ENCODE data around the gene GTPBP8. TPM values are rescaled to one million over a fixed set of nuclear protein-coding genes. Genes with fewer than 3 reads are reported as not detected.

GTPBP8 gene
- total and polyA plus RNA-seq, 2 donors (not counting 1 experiment from before 2014, with no cell fraction given), result 20.5 to 23.5 TPM

GRCh38 chr3:112982710-112983109, 8.1 kb upstream of the GTPBP8 start:
- no CpG with 5 or more reads among the region's 1 CpG for WGBS (ENCODE audit: insufficient coverage)
- H3K27ac Mint-ChIP-seq, result no peak overlapping the region
- no peak for ATAC-seq (ENCODE audit: low read depth)

GRCh38 chr3:112984485-112984884, 6.3 kb upstream of the GTPBP8 start:
- H3K27ac Mint-ChIP-seq, result peak overlapping the region; percentile 74
- H3K4me1 Mint-ChIP-seq, result peaks cover 33% of the 10 kb centered on the region
- H2AFZ ChIP-seq (ENCODE audit: insufficient read depth, low read depth, low read length, poor library complexity, severe bottlenecking), result no peak overlapping the region
- H4K20me1 ChIP-seq (ENCODE audit: control insufficient read depth, insufficient read depth, low read length, poor library complexity, severe bottlenecking), result no peaks in the 10 kb centered on the region
- H3K4me3 Mint-ChIP-seq, result no peak overlapping the region
- no peaks in the 10 kb centered on the region for H3K27me3 Mint-ChIP-seq
- WGBS (ENCODE audit: insufficient coverage), result 100% methylated on average over 2 of the region's 2 CpGs
- H3K36me3 ChIP-seq (replicated peaks in 1 of 2; ENCODE audit: control extremely low read depth in 1 of 2, control insufficient read depth in 1 of 2, extremely low read depth in 1 of 2, insufficient read depth in 2 of 2, low read length in 1 of 2), result no peaks in the 10 kb centered on the region
- DNase-seq (no peak), ATAC-seq (ENCODE audit: low read depth) (peak; percentile 74)
- H3K27me3 ChIP-seq (replicated peaks in 1 of 4; ENCODE audit: control extremely low read depth in 1 of 4, control insufficient read depth in 3 of 4, insufficient read depth in 4 of 4, low read length in 3 of 4), result no peaks in the 10 kb centered on the region
- no peaks in the 10 kb centered on the region for H3K9me3 ChIP-seq (ENCODE audit: control extremely low read depth in 1 of 3, control insufficient read depth in 2 of 3, insufficient read depth in 1 of 3, low read length in 2 of 3)
- POLR2A ChIA-PET, result no interaction called here
- H3K27ac ChIP-seq (ENCODE audit: low read length in 2 of 2), result no peak overlapping the region
- H3K4me2 ChIP-seq (replicated peaks; ENCODE audit: low read depth, low read length, poor library complexity, severe bottlenecking), result no peak overlapping the region
- H3K79me2 ChIP-seq (ENCODE audit: control insufficient read depth, insufficient read depth, low read length), result no peaks in the 10 kb centered on the region
- no peak overlapping the region for H3K9ac ChIP-seq (ENCODE audit: low read length)
- H3K9me3 Mint-ChIP-seq (ENCODE audit: insufficient read depth), result no peaks in the 10 kb centered on the region
- H3K4me1 ChIP-seq (ENCODE audit: control insufficient read depth in 2 of 2, insufficient read depth in 2 of 2, low read length in 2 of 2), result peaks cover 12 to 13% of the 10 kb centered on the region in 2 donors
- no peak for TF ChIP-seq EZH2 (IDR thresholded peaks at IDR 0.05; ENCODE audit: borderline replicate concordance, insufficient read depth, low read depth, low read length, poor library complexity, severe bottlenecking)
- no peak for TF ChIP-seq CTCF (IDR thresholded peaks at IDR 0.05)
- CTCF ChIA-PET, result interaction anchor here (1.8 to 8.7 kb wide), 2 partner anchors 247 to 342 kb away, joined by 8 to 270 read pairs; no protein-coding TSS in a partner anchor
- no peak overlapping the region for H3K4me3 ChIP-seq (ENCODE audit: control extremely low read depth in 1 of 5, extremely low read depth in 1 of 5, insufficient read depth in 1 of 5, low read depth in 2 of 5, low read length in 4 of 5)
- intact Hi-C loops (cut with micrococcal nuclease), result no loop called here

More at GRCh38 chr3:112982710-112983109, 8.1 kb upstream of the GTPBP8 start:
- CTCF ChIA-PET, result interaction anchor here (1.1 to 8.7 kb wide), 5 partner anchors 21 to 340 kb away, joined by 3 to 270 read pairs (median 5); partner anchors contain the start of gene CCDC80
- TF ChIP-seq CTCF (IDR thresholded peaks at IDR 0.05) (no peak), EZH2 (IDR thresholded peaks at IDR 0.05; ENCODE audit: borderline replicate concordance, insufficient read depth, low read depth, low read length, poor library complexity, severe bottlenecking) (no peak)
- no peaks in the 10 kb centered on the region for H3K9me3 ChIP-seq (ENCODE audit: control extremely low read depth in 1 of 3, control insufficient read depth in 2 of 3, insufficient read depth in 1 of 3, low read length in 2 of 3)
- POLR2A ChIA-PET, result no interaction called here
- H3K27me3 ChIP-seq (replicated peaks in 1 of 4; ENCODE audit: control extremely low read depth in 1 of 4, control insufficient read depth in 3 of 4, insufficient read depth in 4 of 4, low read length in 3 of 4), result no peaks in the 10 kb centered on the region
- H3K4me2 ChIP-seq (replicated peaks; ENCODE audit: low read depth, low read length, poor library complexity, severe bottlenecking), result peak overlapping the region; percentile 20
- H3K27me3 Mint-ChIP-seq, result no peaks in the 10 kb centered on the region
- no peak overlapping the region for H3K4me3 ChIP-seq (ENCODE audit: control extremely low read depth in 1 of 5, extremely low read depth in 1 of 5, insufficient read depth in 1 of 5, low read depth in 2 of 5, low read length in 4 of 5)
- H4K20me1 ChIP-seq (ENCODE audit: control insufficient read depth, insufficient read depth, low read length, poor library complexity, severe bottlenecking), result no peaks in the 10 kb centered on the region
- peaks cover 15 to 16% of the 10 kb centered on the region in 2 donors for H3K4me1 ChIP-seq (ENCODE audit: control insufficient read depth in 2 of 2, insufficient read depth in 2 of 2, low read length in 2 of 2)
- DNase-seq, result peak; percentile 33
- no peak overlapping the region for H2AFZ ChIP-seq (ENCODE audit: insufficient read depth, low read depth, low read length, poor library complexity, severe bottlenecking)
- no peaks in the 10 kb centered on the region for H3K9me3 Mint-ChIP-seq (ENCODE audit: insufficient read depth)
- H3K9ac ChIP-seq (ENCODE audit: low read length), result no peak overlapping the region
- intact Hi-C loops (cut with micrococcal nuclease), result no loop called here
- no peak overlapping the region for H3K4me3 Mint-ChIP-seq
- H3K36me3 ChIP-seq (replicated peaks in 1 of 2; ENCODE audit: control extremely low read depth in 1 of 2, control insufficient read depth in 1 of 2, extremely low read depth in 1 of 2, insufficient read depth in 2 of 2, low read length in 1 of 2), result no peaks in the 10 kb centered on the region
- H3K4me1 Mint-ChIP-seq, result peaks cover 42% of the 10 kb centered on the region
- no peaks in the 10 kb centered on the region for H3K79me2 ChIP-seq (ENCODE audit: control insufficient read depth, insufficient read depth, low read length)
- H3K27ac ChIP-seq (ENCODE audit: low read length in 2 of 2), result no peak overlapping the region

Data from B cell (primary cell).